Measurements from ENCODE around the gene UGT1A9.

UGT1A9 gene

GRCh38 chr2:233800208-233800607 is 128.5 kb downstream of the UGT1A9 start:
- DNase-seq = no peak

DNA sequence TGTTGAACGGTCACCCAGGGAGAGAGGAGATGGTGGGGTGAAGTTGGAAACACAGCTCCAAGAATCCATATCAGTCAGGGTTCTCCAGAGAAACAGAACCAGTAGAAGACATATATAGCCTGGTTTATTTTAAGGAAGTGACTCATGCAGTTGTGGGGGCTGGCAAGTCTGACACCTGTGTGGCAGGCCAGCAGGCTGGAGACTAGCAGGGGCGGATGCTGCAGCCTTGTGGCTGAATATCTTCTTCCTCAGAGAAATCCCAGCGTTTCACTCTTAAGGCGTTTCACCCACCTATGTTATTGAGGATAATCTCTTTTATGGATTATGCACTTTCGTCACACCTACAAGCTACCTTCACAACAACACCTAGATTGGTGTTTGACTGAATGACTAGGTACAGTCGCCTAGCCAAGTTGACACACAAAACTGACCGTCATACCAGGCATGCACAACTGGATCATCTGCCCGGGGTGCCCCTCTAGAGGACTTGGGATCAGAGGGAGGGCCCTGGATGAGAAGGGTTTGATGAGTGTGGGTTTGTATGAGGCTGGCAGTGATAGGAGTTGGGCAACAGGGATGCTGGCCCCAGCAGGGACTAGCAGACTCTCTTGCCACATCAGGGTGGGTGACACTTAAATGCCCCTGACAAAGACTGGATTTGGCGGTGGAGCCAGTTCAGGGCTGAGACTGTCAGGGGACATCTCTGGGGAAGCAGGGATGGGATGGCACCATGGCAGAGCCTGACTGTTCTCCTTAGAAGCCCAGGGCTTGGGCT is 129.8 kb downstream of the UGT1A9 start:
- no peak for DNase-seq

DNA sequence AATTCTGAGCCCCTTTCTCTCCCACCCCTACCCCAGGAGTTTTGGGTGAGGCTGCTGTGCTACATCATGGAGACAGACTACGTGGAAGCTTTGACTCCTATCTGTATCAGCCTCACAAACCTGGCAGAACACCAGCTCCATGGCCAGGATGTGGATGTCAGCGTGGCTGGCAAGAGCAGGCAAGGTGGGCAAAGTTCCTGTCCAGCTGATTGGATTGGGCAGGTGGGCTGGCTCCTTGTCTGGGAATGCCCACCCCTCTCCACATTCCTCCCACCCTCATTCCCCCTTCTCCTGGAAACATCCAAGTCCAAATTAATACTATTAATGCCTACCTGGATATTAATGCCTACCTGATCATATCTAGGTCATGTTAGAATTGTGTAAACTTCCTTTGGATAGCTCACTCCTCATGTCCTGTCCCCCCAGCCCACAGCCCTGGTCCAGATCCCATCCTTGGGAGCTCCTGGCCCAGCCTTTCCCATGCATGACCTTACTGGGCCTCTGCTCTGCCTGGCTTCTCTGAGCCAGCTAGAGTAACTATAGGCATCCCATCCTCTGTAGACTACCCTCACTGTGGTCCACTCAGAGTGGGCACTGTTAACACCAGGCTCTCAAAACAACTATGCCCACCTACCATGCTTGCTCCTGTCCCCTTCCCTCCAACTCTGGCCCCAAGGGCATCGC is 130.6 kb downstream of the UGT1A9 start:
- no peak for DNase-seq

- no peak for DNase-seq
Measured at GRCh38 chr2:233803292-233803911, 131.7 kb downstream of the UGT1A9 start.

GRCh38 chr2:233803994-233804393 is 132.3 kb downstream of the UGT1A9 start:
- DNase-seq = no peak

GRCh38 chr2:233807215-233807865 is 135.6 kb downstream of the UGT1A9 start:
- DNase-seq = no peak

GRCh38 chr2:233807966-233808935 is 136.6 kb downstream of the UGT1A9 start:
- no peak for DNase-seq

- no peak for DNase-seq
Measured at GRCh38 chr2:233810385-233810784, 138.7 kb downstream of the UGT1A9 start.

DNA sequence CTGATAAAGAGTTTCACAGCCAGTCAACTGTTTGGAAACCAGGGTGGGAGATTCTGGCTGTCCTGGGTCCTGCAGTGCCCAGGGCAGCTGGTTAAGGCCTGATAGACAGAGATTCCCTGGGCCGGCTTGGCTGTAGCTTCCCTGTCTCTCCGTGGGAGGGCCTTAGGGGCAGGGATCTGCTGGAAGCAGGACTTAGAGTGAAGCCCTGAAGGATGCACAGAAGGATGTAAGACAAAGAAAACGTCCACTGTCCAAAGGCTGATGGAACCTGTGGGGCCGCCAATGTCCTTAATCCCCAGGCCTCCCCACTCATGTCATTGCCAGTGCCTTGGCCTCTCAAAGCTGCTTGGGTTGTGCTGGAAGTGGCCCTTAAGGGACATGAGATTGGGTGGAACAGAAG is 139.4 kb downstream of the UGT1A9 start:
- no peak for DNase-seq

GRCh38 chr2:233811732-233812131 is 140.0 kb downstream of the UGT1A9 start:
- DNase-seq = no peak

GRCh38 chr2:233813236-233814055 is 141.7 kb downstream of the UGT1A9 start:
- no peak for DNase-seq

- no peak for DNase-seq
Measured at GRCh38 chr2:233814056-233814835, 142.5 kb downstream of the UGT1A9 start.

DNA sequence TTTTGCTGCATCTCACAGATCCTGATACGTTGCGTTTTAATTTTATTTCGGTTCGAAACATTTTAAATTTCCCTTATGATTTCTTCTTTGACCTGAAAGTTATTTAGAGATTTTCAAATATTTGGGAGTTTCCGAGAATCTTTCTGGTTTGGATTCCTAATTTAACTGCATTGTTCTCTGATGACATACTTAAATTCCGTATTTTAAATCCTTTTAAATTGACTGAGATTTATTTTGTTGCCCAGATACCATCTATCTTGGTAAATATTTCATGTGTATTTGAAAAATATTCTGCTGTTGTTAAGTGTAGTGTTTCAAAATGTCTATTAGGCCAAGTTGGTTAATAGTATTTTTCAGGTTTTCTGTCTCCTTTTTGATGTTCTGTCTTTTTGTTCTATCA is 144.2 kb downstream of the UGT1A9 start:
- no peak for DNase-seq

DNA sequence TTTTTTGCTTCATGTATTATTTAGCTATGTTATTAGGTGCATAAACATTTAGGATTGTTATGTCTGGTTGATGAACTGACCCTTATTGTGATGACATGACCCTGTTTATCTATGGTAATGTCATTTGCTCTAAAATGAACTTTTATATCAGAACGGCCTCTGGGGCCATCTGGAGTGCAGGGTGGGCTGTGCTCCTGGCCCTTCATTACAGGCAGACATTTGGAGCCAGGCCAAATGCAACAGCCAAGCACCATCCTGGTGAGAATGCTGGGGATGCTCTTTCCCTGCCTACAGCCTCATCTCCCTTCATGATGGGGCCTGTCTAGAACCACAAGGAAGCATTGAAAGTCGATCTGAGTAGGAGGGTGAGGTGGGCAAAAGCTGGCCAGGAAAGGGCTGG is 144.6 kb downstream of the UGT1A9 start:
- DNase-seq = no peak

DNA sequence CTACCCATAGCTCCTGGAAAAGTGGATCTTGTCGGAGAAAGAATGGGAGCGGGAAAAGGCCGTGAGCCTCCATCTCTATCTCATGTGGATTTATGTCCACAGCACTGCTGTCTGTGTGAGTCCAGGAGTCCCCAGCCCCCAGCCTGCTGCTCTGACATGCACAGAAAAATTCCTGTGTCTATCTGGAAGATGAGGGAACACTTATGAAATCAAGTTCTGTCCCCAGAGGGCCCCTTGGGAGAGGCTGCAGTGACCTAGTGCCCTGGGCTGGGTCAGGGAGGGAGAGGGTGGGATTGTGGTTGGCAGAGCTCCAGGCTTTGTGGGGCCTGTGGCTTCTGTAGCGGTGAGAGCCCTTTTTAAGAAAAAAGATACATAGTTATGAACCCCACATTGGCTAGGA is 145.1 kb downstream of the UGT1A9 start:
- no peak for DNase-seq

DNA sequence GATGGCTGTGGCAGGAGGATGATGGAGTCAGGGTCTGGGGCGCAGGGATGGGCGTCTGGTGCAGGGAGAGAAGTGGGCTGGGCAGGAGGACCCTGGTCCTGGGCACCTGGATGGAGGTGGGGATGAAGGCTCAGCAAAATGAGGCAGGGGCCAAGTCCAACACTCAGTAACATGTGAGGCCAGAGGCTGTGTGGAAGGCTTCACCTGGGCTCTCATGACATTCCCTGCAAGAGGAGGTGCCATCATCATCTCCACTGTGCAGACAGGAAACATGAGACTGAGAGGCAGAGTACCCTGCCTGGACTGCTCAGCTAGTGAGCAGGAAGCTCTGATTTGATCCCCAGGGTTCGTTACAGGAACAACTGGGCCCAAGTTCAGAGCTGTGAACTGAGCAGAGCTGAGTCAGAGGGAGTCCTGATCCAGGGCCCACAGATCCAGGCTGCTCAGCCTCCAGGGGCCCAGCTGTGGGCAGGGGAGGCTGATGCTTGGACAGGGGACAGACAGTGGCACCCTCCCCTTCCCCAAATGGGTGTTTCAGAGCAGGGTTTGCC is 145.7 kb downstream of the UGT1A9 start:
- DNase-seq = no peak

- no peak for DNase-seq
Measured at GRCh38 chr2:233817995-233818638, 146.4 kb downstream of the UGT1A9 start.

DNA sequence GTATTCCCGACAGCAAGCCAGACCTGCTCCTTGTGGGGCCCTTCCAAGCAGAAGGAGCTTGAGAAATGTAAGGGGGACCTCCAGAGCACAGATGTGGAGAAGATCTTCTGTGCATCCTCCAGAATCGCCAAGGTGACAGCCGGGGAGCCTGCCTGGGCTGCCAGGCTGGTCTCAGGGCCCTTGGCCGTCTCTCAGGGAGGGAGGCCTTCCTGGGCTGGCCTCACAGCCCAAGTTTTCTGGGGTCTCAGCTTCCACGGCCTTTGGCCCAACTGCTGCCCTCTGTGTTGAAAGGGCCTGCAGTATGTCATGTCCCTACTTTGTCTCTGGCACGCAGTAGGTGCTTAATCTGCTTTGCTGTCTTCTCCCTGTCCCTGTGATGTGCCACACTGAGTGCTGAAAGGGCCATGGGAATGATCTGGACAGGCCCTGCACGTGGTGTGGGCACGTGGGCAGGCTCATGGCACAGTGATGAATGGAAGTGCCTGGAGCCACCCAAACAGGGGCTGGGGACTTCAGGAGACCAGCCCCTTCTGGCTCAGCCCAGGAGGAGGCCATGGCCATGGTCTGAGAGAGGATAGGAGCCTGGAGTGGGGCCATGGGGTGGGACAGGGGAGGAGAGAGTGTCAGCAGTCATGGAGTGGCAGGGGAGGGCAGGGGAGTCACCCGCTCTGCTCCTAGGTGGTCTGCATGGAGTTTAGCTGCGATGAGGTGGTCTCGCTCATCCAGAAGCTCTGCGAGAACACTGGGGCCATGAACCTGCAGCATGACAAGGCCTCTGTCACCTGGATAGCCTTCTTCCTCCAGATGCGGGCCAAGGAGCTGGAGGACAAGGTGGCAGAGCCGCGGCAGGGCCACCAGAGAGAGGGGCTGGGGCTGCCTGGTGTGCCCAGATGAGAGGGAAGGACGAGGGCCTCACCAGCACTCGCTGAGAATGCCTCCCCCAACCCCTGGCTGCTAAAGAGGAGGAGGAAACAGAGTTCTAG is 147.2 kb downstream of the UGT1A9 start:
- no peak for DNase-seq
